Stimulated activated naive CD4-positive, alpha-beta T cell (primary cell): Measurements from ENCODE around the gene ZNF839.
"Not testable (repeated sequence)": the region's sequence is repeated elsewhere in the genome, so short reads cannot be mapped to it uniquely, and the experiment has no call there.

Experiments
- DNase-seq, 6 experiments: peaks; one replicate each; lab custom pipeline; 2025; lab: John Stamatoyannopoulos, UW

The ZNF839 gene

GRCh38 chr14:102319351-102320032 is at the start of gene ZNF839:
Gene ZNF839 (plus strand): TSS chr14:102319746. CDS start chr14:102319766, 20 bp downstream.
- peak; percentile 87 to 93 (median 88) for DNase-seq

GRCh38 chr14:102272392-102272791 is 47.2 kb upstream of the ZNF839 start:
- DNase-seq: no peak

GRCh38 chr14:102275866-102276265 is 43.7 kb upstream of the ZNF839 start:
- no peak for DNase-seq

- no peak for DNase-seq
Observed at GRCh38 chr14:102277874-102278630, 41.5 kb upstream of the ZNF839 start.

GRCh38 chr14:102278631-102278935 is 41.0 kb upstream of the ZNF839 start:
- no peak for DNase-seq

GRCh38 chr14:102279282-102279681 is 40.3 kb upstream of the ZNF839 start:
- DNase-seq: no peak

GRCh38 chr14:102279688-102280348 is 39.7 kb upstream of the ZNF839 start:
- no peak for DNase-seq

- DNase-seq: no peak
Observed at GRCh38 chr14:102280376-102280962, 39.1 kb upstream of the ZNF839 start.

GRCh38 chr14:102282751-102283465 is 36.6 kb upstream of the ZNF839 start:
- DNase-seq: no peak

GRCh38 chr14:102283631-102284129 is 35.9 kb upstream of the ZNF839 start:
- no peak for DNase-seq

GRCh38 chr14:102285106-102285505 is 34.4 kb upstream of the ZNF839 start:
- DNase-seq: no peak

- no peak for DNase-seq
Observed at GRCh38 chr14:102288139-102288538, 31.4 kb upstream of the ZNF839 start.

GRCh38 chr14:102292441-102292840 is 27.1 kb upstream of the ZNF839 start:
- DNase-seq: no peak

GRCh38 chr14:102293781-102294180 is 25.8 kb upstream of the ZNF839 start:
- DNase-seq: no peak

GRCh38 chr14:102295270-102295669 is 24.3 kb upstream of the ZNF839 start:
- DNase-seq: no peak

- no peak for DNase-seq
Observed at GRCh38 chr14:102297436-102298170, 21.9 kb upstream of the ZNF839 start.

- not testable (repeated sequence) for DNase-seq
Observed at GRCh38 chr14:102298303-102299070, 21.1 kb upstream of the ZNF839 start.

- no peak for DNase-seq
Observed at GRCh38 chr14:102303664-102304063, 15.9 kb upstream of the ZNF839 start.

- DNase-seq: peak; percentile 94 to 98 (median 96)
Observed at GRCh38 chr14:102304611-102305506, 14.7 kb upstream of the ZNF839 start, which contains the start of gene MOK. Gene MOK (minus strand): TSS chr14:102305164. CDS start chr14:102304968, 196 bp downstream.
